B cell (primary cell): ENCODE measurements around the gene LHCGR. TPM values are rescaled to one million over a fixed set of nuclear protein-coding genes. Genes with fewer than 3 reads are reported as not detected.

ENCODE experiments used
- ATAC-seq: fragments of 200-7000 bp; cut with Tn5 transposase; one replicate; pipeline ENCODE4 v1.10.0; 2021; ENCODE audit warnings: low read depth, mild to moderate bottlenecking, moderate number of reproducible peaks, moderate library complexity
- CTCF ChIA-PET: fragments of 350-600 bp; sonication (Branson Sonifier 250); formaldehyde crosslinking; loops from one replicate; lab custom pipeline; 2021; ENCODE audit warnings: antibody characterized with exemption, inconsistent platforms; lab: Charles Lee
- POLR2A ChIA-PET: fragments of 350-600 bp; sonication (Branson Sonifier 250); formaldehyde crosslinking; loops from one replicate; lab custom pipeline; 2021; ENCODE audit warnings: antibody characterized with exemption; lab: Charles Lee
- DNase-seq: peaks from one replicate; pipeline ENCODE4 v3.0.0; 2013
- H2AFZ ChIP-seq: 2 replicates; pipeline ENCODE4 v1.6.1; 2012; ENCODE audit warnings: mild to moderate bottlenecking, low read depth, low read length; ENCODE audit not compliant: insufficient read depth, poor library complexity, severe bottlenecking
- H3K27ac ChIP-seq, 2 donors: 1 replicate in 1 of 2; 2 replicates in 1 of 2; pipeline ENCODE4 v1.5.1; 2012 to 2013; ENCODE audit warnings: low read length in 2 of 2, mild to moderate bottlenecking in 2 of 2, moderate library complexity in 1 of 2
- H3K27me3 ChIP-seq, 4 experiments: fragments of 200-600 bp in 1 of 4; sonication (generic) in 1 of 4; replicated peaks in 1 of 4; 1 replicate in 2 of 4; 2 replicates in 2 of 4; pipeline versions ENCODE4 v1.6.1 to v1.7.0; 2013 to 2016; ENCODE audit warnings: low read length in 3 of 4, mild to moderate bottlenecking in 2 of 4, mixed read lengths in 1 of 4, moderate library complexity in 1 of 4; ENCODE audit not compliant: insufficient read depth in 4 of 4, control insufficient read depth in 3 of 4; ENCODE audit errors: control extremely low read depth in 1 of 4
- H3K36me3 ChIP-seq, 2 experiments: replicated peaks in 1 of 2; 1 replicate in 1 of 2; 2 replicates in 1 of 2; pipeline versions ENCODE4 v1.6.1 to v1.7.1; 2013; ENCODE audit warnings: low read length in 1 of 2; ENCODE audit not compliant: insufficient read depth in 2 of 2, control insufficient read depth in 1 of 2; ENCODE audit errors: control extremely low read depth in 1 of 2, extremely low read depth in 1 of 2
- H3K4me1 ChIP-seq, 2 donors: fragments of 200-600 bp in 1 of 2; sonication (generic) in 1 of 2; 1 replicate in 1 of 2; 2 replicates in 1 of 2; pipeline versions ENCODE4 v1.5.1 to v1.6.1; 2013 to 2017; ENCODE audit warnings: low read length in 2 of 2; ENCODE audit not compliant: control insufficient read depth in 2 of 2, insufficient read depth in 2 of 2
- H3K4me2 ChIP-seq: replicated peaks from 2 replicates; pipeline ENCODE3; 2012; ENCODE audit warnings: mild to moderate bottlenecking, low read depth, low read length; ENCODE audit not compliant: poor library complexity, severe bottlenecking
- H3K4me3 ChIP-seq, 5 experiments: fragments of 200-600 bp in 1 of 5; sonication (generic) in 1 of 5; 1 replicate in 3 of 5; 2 replicates in 2 of 5; pipeline versions ENCODE4 v1.5.1 to v1.7.0; 2011 to 2016; ENCODE audit warnings: low read length in 4 of 5, mild to moderate bottlenecking in 4 of 5, low read depth in 2 of 5, control low read depth in 1 of 5, moderate library complexity in 1 of 5; ENCODE audit not compliant: insufficient read depth in 1 of 5; ENCODE audit errors: control extremely low read depth in 1 of 5, extremely low read depth in 1 of 5
- H3K79me2 ChIP-seq: fragments of 200-600 bp; sonication (generic); one replicate; pipeline ENCODE4 v1.6.0; 2016; ENCODE audit warnings: low read length; ENCODE audit not compliant: control insufficient read depth, insufficient read depth
- H3K9ac ChIP-seq: fragments of 200-600 bp; sonication (generic); 2 replicates; pipeline ENCODE4 v1.6.1; 2017; ENCODE audit warnings: mild to moderate bottlenecking, low read length, moderate library complexity
- H3K9me3 ChIP-seq, 3 donors: one replicate each; pipeline versions ENCODE4 v1.6.1 to v1.7.1; 2013; ENCODE audit warnings: low read length in 2 of 3; ENCODE audit not compliant: control insufficient read depth in 2 of 3, insufficient read depth in 1 of 3; ENCODE audit errors: control extremely low read depth in 1 of 3
- H4K20me1 ChIP-seq: 2 replicates; pipeline ENCODE4 v1.6.0; 2012; ENCODE audit warnings: mild to moderate bottlenecking, low read length; ENCODE audit not compliant: insufficient read depth, control insufficient read depth, poor library complexity, severe bottlenecking
- H3K27ac Mint-ChIP-seq: one replicate; pipeline ENCODE4 v1.8.0; 2021; ENCODE audit warnings: mixed read lengths
- H3K27me3 Mint-ChIP-seq: one replicate; pipeline ENCODE4 v1.8.0; 2021; ENCODE audit warnings: mixed read lengths
- H3K4me1 Mint-ChIP-seq: one replicate; pipeline ENCODE4 v1.8.0; 2021; ENCODE audit warnings: mixed read lengths
- H3K4me3 Mint-ChIP-seq: one replicate; pipeline ENCODE4 v1.8.0; 2021; ENCODE audit warnings: mixed read lengths
- H3K9me3 Mint-ChIP-seq: one replicate; pipeline ENCODE4 v1.8.0; 2022; ENCODE audit warnings: mixed read lengths; ENCODE audit not compliant: insufficient read depth
- EZH2 ChIP-seq: IDR thresholded peaks from 2 replicates; pipeline ENCODE4 v1.6.1; 2012; ENCODE audit warnings: borderline replicate concordance, low read depth, mild to moderate bottlenecking, moderate library complexity, low read length; ENCODE audit not compliant: insufficient read depth, poor library complexity, severe bottlenecking
- WGBS: methylation state at CpG from one replicate; pipeline ENCODE4 v1.1.5; 2013; ENCODE audit warnings: missing lambda C conversion rate; ENCODE audit not compliant: insufficient coverage; 5-methylcytosine and 5-hydroxymethylcytosine counted together
- intact Hi-C: fragments of 100-400 bp; cut with micrococcal nuclease; formaldehyde crosslinking; loops from one replicate; pipeline ENCODE4 v1.10.0; 2022
- polyA plus RNA-seq: library from polyadenylated mRNA; depleted of rRNA; stranded (reverse); fragments of >200 nt; gene quantifications from 2 replicates; pipeline ENCODE4 v1.2.3, GENCODE V29; 2012
- total RNA-seq, 2 donors: library from RNA; stranded (reverse); fragments of 120-200 nt in 1 of 2; gene quantifications; 1 replicate in 1 of 2; 2 replicates in 1 of 2; pipeline versions ENCODE4 v1.2.3 to v1.2.4, GENCODE V29; 2013 to 2022
- TF ChIP-seq, protein P1 (sequence below): fragments of 200-600 bp; IDR thresholded peaks from one replicate; pipeline ENCODE4 v1.8.0; 2022; ENCODE audit warnings: antibody characterized with exemption, mild to moderate bottlenecking

LHCGR gene
- total and polyA plus RNA-seq, 2 donors (not counting 1 experiment from before 2014, with no cell fraction given), result not detected

DNA sequence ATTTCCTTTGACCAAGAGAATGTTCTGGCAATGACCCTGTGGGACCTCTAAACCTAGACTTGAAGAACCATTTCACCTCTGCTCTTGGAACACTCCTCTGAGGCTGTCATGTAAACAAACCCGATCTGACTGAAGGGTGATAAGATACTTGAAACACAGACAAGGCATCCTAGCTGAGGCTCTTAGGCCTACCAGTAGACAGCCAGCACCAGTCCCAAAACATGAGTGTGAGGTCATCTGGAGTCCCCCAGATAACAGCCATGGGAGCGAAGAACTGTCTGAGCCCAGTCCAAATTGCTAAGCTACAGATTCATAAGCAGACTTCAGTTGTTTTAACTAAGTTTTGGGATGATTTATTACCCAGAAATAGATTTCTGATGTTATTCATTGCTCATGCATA is 39.5 kb upstream of the LHCGR start:
- H3K36me3 ChIP-seq, result no peaks in the 10 kb centered on the region
- no peak overlapping the region for H3K4me2 ChIP-seq
- no peaks in the 10 kb centered on the region for H3K79me2 ChIP-seq
- H2AFZ ChIP-seq, result no peak overlapping the region
- DNase-seq (no peak), ATAC-seq (no peak)
- H3K9me3 ChIP-seq, result peaks cover 0 to 3% (median 0%) of the 10 kb centered on the region in 3 donors
- Mint-ChIP-seq H3K4me3 (no peak overlapping the region), H3K9me3 (peaks cover 2% of the 10 kb centered on the region), H3K4me1 (no peaks in the 10 kb centered on the region), H3K27ac (no peak overlapping the region), H3K27me3 (peaks cover 3% of the 10 kb centered on the region)
- H3K4me3 ChIP-seq, result no peak overlapping the region
- ChIA-PET POLR2A (no interaction called here), CTCF (no interaction called here)
- H4K20me1 ChIP-seq, result no peaks in the 10 kb centered on the region
- no peak overlapping the region for H3K9ac ChIP-seq
- no peaks in the 10 kb centered on the region for H3K4me1 ChIP-seq
- no peak for TF ChIP-seq EZH2
- TF ChIP-seq, protein P1, sequence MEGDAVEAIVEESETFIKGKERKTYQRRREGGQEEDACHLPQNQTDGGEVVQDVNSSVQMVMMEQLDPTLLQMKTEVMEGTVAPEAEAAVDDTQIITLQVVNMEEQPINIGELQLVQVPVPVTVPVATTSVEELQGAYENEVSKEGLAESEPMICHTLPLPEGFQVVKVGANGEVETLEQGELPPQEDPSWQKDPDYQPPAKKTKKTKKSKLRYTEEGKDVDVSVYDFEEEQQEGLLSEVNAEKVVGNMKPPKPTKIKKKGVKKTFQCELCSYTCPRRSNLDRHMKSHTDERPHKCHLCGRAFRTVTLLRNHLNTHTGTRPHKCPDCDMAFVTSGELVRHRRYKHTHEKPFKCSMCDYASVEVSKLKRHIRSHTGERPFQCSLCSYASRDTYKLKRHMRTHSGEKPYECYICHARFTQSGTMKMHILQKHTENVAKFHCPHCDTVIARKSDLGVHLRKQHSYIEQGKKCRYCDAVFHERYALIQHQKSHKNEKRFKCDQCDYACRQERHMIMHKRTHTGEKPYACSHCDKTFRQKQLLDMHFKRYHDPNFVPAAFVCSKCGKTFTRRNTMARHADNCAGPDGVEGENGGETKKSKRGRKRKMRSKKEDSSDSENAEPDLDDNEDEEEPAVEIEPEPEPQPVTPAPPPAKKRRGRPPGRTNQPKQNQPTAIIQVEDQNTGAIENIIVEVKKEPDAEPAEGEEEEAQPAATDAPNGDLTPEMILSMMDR, result no peak
- no peak overlapping the region for H3K27ac ChIP-seq
- WGBS, result no CpG with 5 or more reads among the region's 2 CpGs
- intact Hi-C loops, result no loop called here
- no peaks in the 10 kb centered on the region for H3K27me3 ChIP-seq

DNA sequence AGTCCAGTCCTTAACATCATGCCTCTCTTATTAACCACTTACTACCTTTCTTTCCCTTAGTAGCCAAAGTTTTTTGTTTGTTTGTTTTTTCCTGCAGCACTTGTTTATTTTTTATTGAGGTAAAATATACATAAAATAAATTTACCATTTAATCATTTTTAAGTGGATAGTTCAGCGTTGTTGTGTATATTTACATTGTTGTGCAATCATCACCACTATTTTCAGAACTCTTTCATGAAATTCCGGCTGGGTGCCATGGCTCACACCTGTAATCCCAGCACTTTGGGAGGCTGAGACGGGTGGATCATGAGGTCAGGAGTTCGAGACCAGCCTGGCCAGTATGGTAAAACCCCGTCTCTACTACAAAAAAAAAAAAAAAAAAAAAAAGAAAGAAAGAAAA is 38.1 kb upstream of the LHCGR start:
- H3K4me2 ChIP-seq, result no peak overlapping the region
- DNase-seq, result no peak
- WGBS, result no CpG with 5 or more reads among the region's 5 CpGs
- Mint-ChIP-seq H3K27ac (no peak overlapping the region), H3K4me3 (no peak overlapping the region), H3K9me3 (peaks cover 2% of the 10 kb centered on the region), H3K4me1 (no peaks in the 10 kb centered on the region), H3K27me3 (peaks cover 3% of the 10 kb centered on the region)
- ChIA-PET POLR2A (no interaction called here), CTCF (no interaction called here)
- no peaks in the 10 kb centered on the region for H3K27me3 ChIP-seq
- TF ChIP-seq EZH2, result no peak
- TF ChIP-seq, protein P1, result no peak
- H3K9ac ChIP-seq, result no peak overlapping the region
- peaks cover 0 to 3% (median 0%) of the 10 kb centered on the region in 3 donors for H3K9me3 ChIP-seq
- intact Hi-C loops, result no loop called here
- no peaks in the 10 kb centered on the region for H4K20me1 ChIP-seq
- no peak overlapping the region for H3K27ac ChIP-seq
- no peaks in the 10 kb centered on the region for H3K36me3 ChIP-seq
- no peaks in the 10 kb centered on the region for H3K79me2 ChIP-seq
- H2AFZ ChIP-seq, result no peak overlapping the region
- no peak for ATAC-seq
- H3K4me1 ChIP-seq, result no peaks in the 10 kb centered on the region
- no peak overlapping the region for H3K4me3 ChIP-seq
